Heart left ventricle (tissue), 16 donors: ENCODE measurements around the gene MAN2A2. TPM values are rescaled to one million over a fixed set of nuclear protein-coding genes. Genes with fewer than 3 reads are reported as not detected.

Experiments
- ATAC-seq, 4 donors: fragments of 200-7000 bp; cut with Tn5 transposase; one replicate each; pipeline ENCODE4 v1.9.1; 2020 to 2022; ENCODE audit warnings: moderate library complexity in 4 of 4, mild to moderate bottlenecking in 3 of 4, moderate number of reproducible peaks in 1 of 4
- DNase-seq, 5 donors: peaks; one replicate each; pipeline ENCODE4 v3.0.0-alpha.2; 2020
- H3K27ac ChIP-seq, 12 donors: fragments of 200-600 bp; sonication (generic) in 4 of 12; one replicate each; pipeline versions ENCODE4 v1.5.0 to v1.8.0; 2016 to 2022; ENCODE audit warnings: mild to moderate bottlenecking in 2 of 12
- H3K27me3 ChIP-seq, 9 donors: fragments of 200-600 bp; sonication (generic) in 2 of 9; one replicate each; pipeline versions ENCODE4 v1.5.1 to v1.8.0; 2016 to 2022; ENCODE audit warnings: mild to moderate bottlenecking in 3 of 9
- H3K36me3 ChIP-seq, 9 donors: fragments of 200-600 bp; sonication (generic) in 2 of 9; one replicate each; pipeline versions ENCODE4 v1.5.0 to v1.8.0; 2018 to 2022; ENCODE audit warnings: mild to moderate bottlenecking in 2 of 9
- H3K4me1 ChIP-seq, 12 donors: fragments of 200-600 bp; sonication (generic) in 4 of 12; one replicate each; pipeline versions ENCODE4 v1.5.0 to v1.8.0; 2016 to 2022; ENCODE audit warnings: mild to moderate bottlenecking in 3 of 12
- H3K4me3 ChIP-seq, 12 donors: fragments of 200-600 bp; sonication (generic) in 4 of 12; one replicate each; pipeline versions ENCODE4 v1.5.0 to v1.8.0; 2017 to 2022; ENCODE audit warnings: mild to moderate bottlenecking in 9 of 12, moderate library complexity in 4 of 12
- H3K9me3 ChIP-seq, 12 donors: fragments of 200-600 bp; sonication (generic) in 4 of 12; one replicate each; pipeline versions ENCODE4 v1.5.0 to v1.8.0; 2016 to 2022; ENCODE audit warnings: mild to moderate bottlenecking in 1 of 12
- POLR2A ChIP-seq, 2 donors: fragments of 450-650 bp; IDR thresholded peaks; one replicate each; pipeline ENCODE4 v1.6.1; 2017; ENCODE audit warnings: antibody characterized with exemption in 2 of 2, mild to moderate bottlenecking in 2 of 2, moderate library complexity in 2 of 2
- WGBS, 4 donors: extraction: QIAGEN DNeasy Blood & Tissue Kit in 2 of 4; methylation state at CpG; one replicate each; pipeline versions ENCODE4 v1.1.5 to v1.1.7; 2013 to 2018; 5-methylcytosine and 5-hydroxymethylcytosine counted together
- intact Hi-C, 10 donors: fragments of 100-400 bp; cut with DNase I; formaldehyde crosslinking; loops; one replicate each; pipeline versions ENCODE4 v1.11.1 to v1.14.2; 2022
- polyA plus RNA-seq, 2 donors: library from polyadenylated mRNA; stranded (reverse); fragments of 200-250 nt; gene quantifications; one replicate each; pipeline ENCODE4 v1.2.3, GENCODE V29; 2013
- total RNA-seq, 9 donors: library from RNA; depleted of rRNA in 2 of 9; stranded (reverse); fragments of >200 nt in 2 of 9; fragmentation: NEBNext Ultra II Directional in 3 of 9; extraction: Animal tissue kit (Norgen Biotek cat#: 25700) in 3 of 9; gene quantifications; one replicate each; pipeline versions ENCODE4 v1.1.0 to v1.2.4, GENCODE V29; 2016 to 2023
- TF ChIP-seq, protein P1 (sequence below), 12 donors: fragments of 200-600 bp; sonication (generic) in 4 of 12; IDR thresholded peaks; one replicate each; pipeline versions ENCODE4 v1.5.0 to v1.8.0; 2018 to 2022; ENCODE audit warnings: antibody characterized with exemption in 12 of 12, mild to moderate bottlenecking in 5 of 12
- donor health status: ischemic (EF 13 %, LVEDD 7.1; RV severe dilation, severe dysfunction).
- donor health status: healthy with polysubstance abuse.
- donor health status: DM: no; HTN: yes; CAD: no.
- donor health status: DM: no; HTN: no; CAD: no.
- donor health status: ischemic (EF 25% LVEDD 6.9; RV normal size, moderate dysfunction).
- donor health status: ischemic (EF 25% LVEDD 5.7; RV mildly dilated, moderate dysfunction).
- donor health status: healthy.
- donor health status: DM: yes; HTN: yes; CAD: no.
- donor health status: ischemic (EF 35%, LVEDD 5.7; RV mildly dilated, moderate dysfunction).
- donor health status: nonischemic (EF 11% LVEDD 7.7; RV severe dilation, severe dysfunction).
- donor health status: DM: yes; HTN: yes; CAD: no.
- donor health status: PGD.
- donor health status: ischemic (EF 29% LVEDD 5.4; RV normal size, mild dysfunction).
- donor health status: nonischemic (EF 23%, LVEDD 6.1; RV moderate dilation, normal function).

MAN2A2 gene
- total and polyA plus RNA-seq, 11 donors: 38.7 to 145 (median 87.6) TPM

DNA sequence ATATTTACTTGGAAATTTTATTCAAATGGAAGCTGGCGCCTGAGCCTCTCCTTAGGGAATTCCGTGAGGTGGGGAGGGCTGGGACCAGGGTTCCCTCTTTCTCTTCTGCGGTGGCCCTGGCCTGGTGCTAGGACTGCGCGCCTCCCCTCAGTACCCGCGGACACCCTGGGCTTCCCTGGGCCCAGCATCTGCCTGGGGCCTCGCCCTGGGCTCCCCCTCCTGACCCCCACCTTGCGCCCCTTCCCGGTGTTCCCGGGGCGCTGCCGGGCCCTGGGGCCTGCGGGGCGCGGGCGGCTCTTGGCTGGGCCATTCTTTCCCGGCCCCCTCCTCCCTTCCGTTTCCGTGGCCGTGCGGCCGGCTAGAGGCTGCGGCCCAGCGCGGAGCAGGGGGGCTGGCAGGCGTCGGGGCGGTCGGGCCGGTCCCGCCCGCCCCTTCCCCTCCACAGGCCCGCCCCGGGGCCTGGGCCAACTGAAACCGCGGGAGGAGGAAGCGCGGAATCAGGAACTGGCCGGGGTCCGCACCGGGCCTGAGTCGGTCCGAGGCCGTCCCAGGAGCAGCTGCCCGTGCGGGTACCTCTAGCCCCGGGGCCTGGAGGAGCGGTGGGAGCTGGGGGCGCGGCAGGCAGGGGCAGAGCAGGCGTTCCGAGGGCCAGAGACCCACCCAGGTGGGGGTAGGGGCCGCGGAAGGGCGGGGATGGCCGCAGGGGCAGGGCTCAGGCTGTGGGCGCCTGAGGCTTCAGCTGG is 19.0 kb upstream of the MAN2A2 start, which contains the start of gene FES:
TSS of gene FES (plus strand) at position 529 of the 743 bp plus-strand sequence. CDS start 542 bp downstream, outside the sequence.
- Histone ChIP-seq H3K27me3 (no peaks in the 10 kb centered on the region), H3K27ac (peak within 1 kb of the TSS; percentile 88 to 99 (median 96)), H3K9me3 (no peaks in the 10 kb centered on the region), H3K4me1 (peaks cover 0 to 59% (median 37%) of the 10 kb centered on the region in 12 donors), H3K4me3 (peak within 1 kb of the TSS; percentile 9 to 86 (median 70)), H3K36me3 (peaks cover 0 to 64% (median 46%) of the 10 kb centered on the region in 9 donors)
- DNase-seq: peak; percentile 86 to 91 (median 87)
- intact Hi-C loops: loop anchor here in 8 of 10 donors (2.0 to 10.0 kb wide), 8 partner anchors 13 to 559 kb away; partner anchors contain the start of genes BLM (in 5 of the 8) and CRTC3 (in 1 of the 8)
- ATAC-seq: peak; percentile 43 to 77 (median 67)
- whole genome bisulfite sequencing, 4 donors: 10 to 13% (median 12%) methylated on average over 27 to 58 of the region's 58 CpGs
- TF ChIP-seq, protein P1, sequence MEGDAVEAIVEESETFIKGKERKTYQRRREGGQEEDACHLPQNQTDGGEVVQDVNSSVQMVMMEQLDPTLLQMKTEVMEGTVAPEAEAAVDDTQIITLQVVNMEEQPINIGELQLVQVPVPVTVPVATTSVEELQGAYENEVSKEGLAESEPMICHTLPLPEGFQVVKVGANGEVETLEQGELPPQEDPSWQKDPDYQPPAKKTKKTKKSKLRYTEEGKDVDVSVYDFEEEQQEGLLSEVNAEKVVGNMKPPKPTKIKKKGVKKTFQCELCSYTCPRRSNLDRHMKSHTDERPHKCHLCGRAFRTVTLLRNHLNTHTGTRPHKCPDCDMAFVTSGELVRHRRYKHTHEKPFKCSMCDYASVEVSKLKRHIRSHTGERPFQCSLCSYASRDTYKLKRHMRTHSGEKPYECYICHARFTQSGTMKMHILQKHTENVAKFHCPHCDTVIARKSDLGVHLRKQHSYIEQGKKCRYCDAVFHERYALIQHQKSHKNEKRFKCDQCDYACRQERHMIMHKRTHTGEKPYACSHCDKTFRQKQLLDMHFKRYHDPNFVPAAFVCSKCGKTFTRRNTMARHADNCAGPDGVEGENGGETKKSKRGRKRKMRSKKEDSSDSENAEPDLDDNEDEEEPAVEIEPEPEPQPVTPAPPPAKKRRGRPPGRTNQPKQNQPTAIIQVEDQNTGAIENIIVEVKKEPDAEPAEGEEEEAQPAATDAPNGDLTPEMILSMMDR (IDR thresholded peaks at IDR 0.05): peak in 1 of 12 donors; percentile 5
- TF ChIP-seq POLR2A (IDR thresholded peaks at IDR 0.05): peak in 1 of 2 donors; percentile 65

DNA sequence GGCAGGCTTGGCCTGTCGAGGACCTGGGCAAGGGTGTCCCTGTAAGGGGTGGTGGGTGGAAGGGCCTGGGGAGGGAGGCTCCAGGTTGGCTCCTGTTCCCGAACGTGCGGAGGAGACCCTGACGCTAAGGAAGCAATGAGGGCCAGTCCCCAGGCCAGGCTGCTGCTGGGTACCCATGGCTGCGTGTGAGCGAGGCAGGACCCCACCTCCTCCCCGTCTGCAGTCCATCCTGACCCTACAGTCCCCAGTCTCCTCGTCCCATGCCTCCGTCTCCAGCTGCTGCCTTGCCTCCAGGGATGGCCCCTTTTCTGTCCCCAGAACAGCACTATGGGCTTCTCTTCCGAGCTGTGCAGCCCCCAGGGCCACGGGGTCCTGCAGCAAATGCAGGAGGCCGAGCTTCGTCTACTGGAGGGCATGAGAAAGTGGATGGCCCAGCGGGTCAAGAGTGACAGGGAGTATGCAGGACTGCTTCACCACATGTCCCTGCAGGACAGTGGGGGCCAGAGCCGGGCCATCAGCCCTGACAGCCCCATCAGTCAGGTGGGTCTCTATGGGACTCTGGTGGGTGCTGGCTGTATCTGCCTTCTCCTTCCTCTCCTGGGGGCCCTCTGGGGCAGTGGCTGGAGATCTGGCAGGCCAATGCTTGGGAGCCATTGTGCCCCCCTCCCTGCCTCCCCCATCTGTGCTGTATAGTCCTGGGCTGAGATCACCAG is 18.2 kb upstream of the MAN2A2 start:
- H3K36me3 ChIP-seq: peaks cover 0 to 64% (median 46%) of the 10 kb centered on the region in 9 donors
- H3K4me1 ChIP-seq: peaks cover 0 to 59% (median 37%) of the 10 kb centered on the region in 12 donors
- H3K27me3 ChIP-seq: no peaks in the 10 kb centered on the region
- ATAC-seq (peak in 2 of 4 donors; percentile 1 to 16), DNase-seq (no peak)
- no peaks in the 10 kb centered on the region for H3K9me3 ChIP-seq
- intact Hi-C loops: loop anchor here (1.0 to 10.0 kb wide), 11 partner anchors 14 to 560 kb away; partner anchors contain the start of genes BLM (in 9 of the 10), HDDC3 (in 3 of the 10) and CRTC3 (in 1 of the 10)
- TF ChIP-seq, protein P1 (IDR thresholded peaks at IDR 0.05): no peak
- TF ChIP-seq POLR2A (IDR thresholded peaks at IDR 0.05): no peak
- whole genome bisulfite sequencing, 4 donors: 34 to 58% (median 40%) methylated on average over 14 to 16 of the region's 16 CpGs
- H3K27ac ChIP-seq: peak overlapping the region; percentile 88 to 99 (median 96)
- peak overlapping the region; percentile 9 to 86 (median 70) for H3K4me3 ChIP-seq

DNA sequence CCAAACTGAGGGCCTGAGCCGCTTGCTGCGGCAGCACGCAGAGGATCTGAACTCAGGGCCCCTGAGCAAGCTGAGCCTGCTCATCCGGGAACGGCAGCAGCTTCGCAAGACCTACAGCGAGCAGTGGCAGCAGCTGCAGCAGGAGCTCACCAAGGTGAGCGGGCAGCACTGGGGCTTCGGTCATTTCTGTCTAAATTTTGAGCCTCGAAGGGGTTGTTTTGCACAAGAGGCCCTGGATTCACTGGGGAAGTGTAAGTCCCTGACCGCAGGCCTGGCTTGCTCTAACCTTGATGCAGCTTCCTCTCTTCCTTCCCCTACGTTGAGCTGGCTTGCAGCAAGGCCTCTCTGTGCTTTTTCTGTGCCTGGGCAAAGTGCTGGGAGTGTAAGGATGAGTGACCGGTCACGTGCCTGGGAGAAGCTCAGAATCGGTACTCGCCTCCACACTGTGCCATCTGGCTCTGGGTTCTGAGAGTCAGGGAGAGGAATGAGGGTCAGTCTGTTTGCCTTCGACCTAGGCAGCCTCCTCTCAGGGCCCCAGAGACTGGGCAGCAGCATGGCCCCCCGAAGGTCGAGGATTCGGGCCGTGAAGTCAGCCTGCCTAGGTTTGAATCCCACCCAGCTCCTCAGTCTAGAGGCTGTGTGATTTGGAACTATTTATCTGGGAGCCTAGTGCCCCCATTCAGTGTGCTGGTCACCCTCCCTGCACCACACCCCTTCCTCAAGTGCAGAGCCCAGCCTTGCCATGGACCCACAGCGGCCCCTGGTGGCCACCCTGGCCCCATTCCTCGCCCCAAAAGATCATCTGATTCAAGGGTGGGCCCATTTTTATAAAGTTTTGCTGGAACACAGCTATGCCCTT is 17.4 kb upstream of the MAN2A2 start:
- Histone ChIP-seq H3K36me3 (peaks cover 0 to 64% (median 46%) of the 10 kb centered on the region in 9 donors), H3K9me3 (no peaks in the 10 kb centered on the region), H3K4me3 (peak overlapping the region; percentile 9 to 86 (median 70)), H3K4me1 (peaks cover 0 to 59% (median 37%) of the 10 kb centered on the region in 12 donors), H3K27ac (peak overlapping the region; percentile 88 to 99 (median 96)), H3K27me3 (no peaks in the 10 kb centered on the region)
- ATAC-seq (peak; percentile 54 to 79 (median 63)), DNase-seq (peak; percentile 79 to 91 (median 84))
- TF ChIP-seq POLR2A (IDR thresholded peaks at IDR 0.05): no peak
- TF ChIP-seq, protein P1 (IDR thresholded peaks at IDR 0.05): peak; percentile 95 to 100 (median 98)
- 26 to 54% (median 46%) methylated on average over 9 to 23 of the region's 23 CpGs for WGBS, 4 donors
- intact Hi-C loops: loop anchor here (1.0 to 10.0 kb wide), 11 partner anchors 15 to 561 kb away; partner anchors contain the start of genes BLM (in 7 of the 10), HDDC3 (in 3 of the 10) and CRTC3 (in 1 of the 10)
